H1 (cell line): ENCODE results near the gene CCR2. TPM values are rescaled to one million over a fixed set of nuclear protein-coding genes. Genes with fewer than 3 reads are reported as not detected.

Experiments
- CREB1 ChIP-seq: IDR thresholded peaks from 2 replicates; pipeline ENCODE4 v1.6.1; 2012; ENCODE audit warnings: inconsistent platforms
- polyA plus RNA-seq, 7 experiments: library from polyadenylated mRNA; depleted of rRNA in 3 of 7; stranded (reverse) in 5 of 7; unstranded in 2 of 7; fragments of >200 nt in 5 of 7; fragments of 200-250 nt in 2 of 7; gene quantifications; 1 replicate in 5 of 7; 2 replicates in 1 of 7; 4 replicates in 1 of 7; pipeline versions ENCODE4 v1.2.1 to v1.2.3, GENCODE V29; 2011 to 2013; ENCODE audit warnings: missing spikeins in 2 of 7, mixed read lengths in 2 of 7
- total RNA-seq: library from RNA; stranded (reverse); fragmentation: NEBNext Ultra II Directional; extraction: Animal tissue kit (Norgen Biotek cat#: 25700); gene quantifications from 2 replicates; pipeline ENCODE4 v1.2.1, GENCODE V29; 2021
- TF ChIP-seq, protein P1 (sequence below): fragments of 300-600 bp; sonication (generic); IDR thresholded peaks from 2 replicates; pipeline ENCODE4 v1.7.1; 2012; ENCODE audit warnings: low read length, moderate library complexity, mild to moderate bottlenecking, inconsistent platforms; ENCODE audit not compliant: insufficient replicate concordance

CCR2 gene
- total and polyA plus RNA-seq, 2 of the 8 experiments (the other 6 are each of a cell fraction or from before 2014, with no cell fraction given), result not detected

DNA sequence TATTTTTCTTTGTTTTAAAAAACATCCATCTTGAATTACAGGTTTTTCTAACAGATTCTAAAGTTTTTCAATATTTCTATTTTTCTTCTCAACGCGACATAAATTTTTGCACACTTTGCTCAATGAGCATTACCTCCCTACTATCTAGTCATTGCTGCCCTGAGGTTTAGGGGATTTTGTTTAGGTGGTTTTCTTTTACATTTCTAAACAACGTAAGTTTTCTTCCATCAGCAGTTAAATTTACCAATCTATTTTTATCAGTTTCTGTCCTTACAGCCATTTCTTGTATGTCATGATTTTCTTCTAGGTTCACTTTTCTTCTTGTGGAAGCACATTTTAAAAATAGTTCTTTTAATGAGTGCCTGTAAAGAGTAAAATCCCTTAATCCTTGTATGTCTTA is 49.2 kb upstream of the CCR2 start (continued):
- TF ChIP-seq, protein P1, sequence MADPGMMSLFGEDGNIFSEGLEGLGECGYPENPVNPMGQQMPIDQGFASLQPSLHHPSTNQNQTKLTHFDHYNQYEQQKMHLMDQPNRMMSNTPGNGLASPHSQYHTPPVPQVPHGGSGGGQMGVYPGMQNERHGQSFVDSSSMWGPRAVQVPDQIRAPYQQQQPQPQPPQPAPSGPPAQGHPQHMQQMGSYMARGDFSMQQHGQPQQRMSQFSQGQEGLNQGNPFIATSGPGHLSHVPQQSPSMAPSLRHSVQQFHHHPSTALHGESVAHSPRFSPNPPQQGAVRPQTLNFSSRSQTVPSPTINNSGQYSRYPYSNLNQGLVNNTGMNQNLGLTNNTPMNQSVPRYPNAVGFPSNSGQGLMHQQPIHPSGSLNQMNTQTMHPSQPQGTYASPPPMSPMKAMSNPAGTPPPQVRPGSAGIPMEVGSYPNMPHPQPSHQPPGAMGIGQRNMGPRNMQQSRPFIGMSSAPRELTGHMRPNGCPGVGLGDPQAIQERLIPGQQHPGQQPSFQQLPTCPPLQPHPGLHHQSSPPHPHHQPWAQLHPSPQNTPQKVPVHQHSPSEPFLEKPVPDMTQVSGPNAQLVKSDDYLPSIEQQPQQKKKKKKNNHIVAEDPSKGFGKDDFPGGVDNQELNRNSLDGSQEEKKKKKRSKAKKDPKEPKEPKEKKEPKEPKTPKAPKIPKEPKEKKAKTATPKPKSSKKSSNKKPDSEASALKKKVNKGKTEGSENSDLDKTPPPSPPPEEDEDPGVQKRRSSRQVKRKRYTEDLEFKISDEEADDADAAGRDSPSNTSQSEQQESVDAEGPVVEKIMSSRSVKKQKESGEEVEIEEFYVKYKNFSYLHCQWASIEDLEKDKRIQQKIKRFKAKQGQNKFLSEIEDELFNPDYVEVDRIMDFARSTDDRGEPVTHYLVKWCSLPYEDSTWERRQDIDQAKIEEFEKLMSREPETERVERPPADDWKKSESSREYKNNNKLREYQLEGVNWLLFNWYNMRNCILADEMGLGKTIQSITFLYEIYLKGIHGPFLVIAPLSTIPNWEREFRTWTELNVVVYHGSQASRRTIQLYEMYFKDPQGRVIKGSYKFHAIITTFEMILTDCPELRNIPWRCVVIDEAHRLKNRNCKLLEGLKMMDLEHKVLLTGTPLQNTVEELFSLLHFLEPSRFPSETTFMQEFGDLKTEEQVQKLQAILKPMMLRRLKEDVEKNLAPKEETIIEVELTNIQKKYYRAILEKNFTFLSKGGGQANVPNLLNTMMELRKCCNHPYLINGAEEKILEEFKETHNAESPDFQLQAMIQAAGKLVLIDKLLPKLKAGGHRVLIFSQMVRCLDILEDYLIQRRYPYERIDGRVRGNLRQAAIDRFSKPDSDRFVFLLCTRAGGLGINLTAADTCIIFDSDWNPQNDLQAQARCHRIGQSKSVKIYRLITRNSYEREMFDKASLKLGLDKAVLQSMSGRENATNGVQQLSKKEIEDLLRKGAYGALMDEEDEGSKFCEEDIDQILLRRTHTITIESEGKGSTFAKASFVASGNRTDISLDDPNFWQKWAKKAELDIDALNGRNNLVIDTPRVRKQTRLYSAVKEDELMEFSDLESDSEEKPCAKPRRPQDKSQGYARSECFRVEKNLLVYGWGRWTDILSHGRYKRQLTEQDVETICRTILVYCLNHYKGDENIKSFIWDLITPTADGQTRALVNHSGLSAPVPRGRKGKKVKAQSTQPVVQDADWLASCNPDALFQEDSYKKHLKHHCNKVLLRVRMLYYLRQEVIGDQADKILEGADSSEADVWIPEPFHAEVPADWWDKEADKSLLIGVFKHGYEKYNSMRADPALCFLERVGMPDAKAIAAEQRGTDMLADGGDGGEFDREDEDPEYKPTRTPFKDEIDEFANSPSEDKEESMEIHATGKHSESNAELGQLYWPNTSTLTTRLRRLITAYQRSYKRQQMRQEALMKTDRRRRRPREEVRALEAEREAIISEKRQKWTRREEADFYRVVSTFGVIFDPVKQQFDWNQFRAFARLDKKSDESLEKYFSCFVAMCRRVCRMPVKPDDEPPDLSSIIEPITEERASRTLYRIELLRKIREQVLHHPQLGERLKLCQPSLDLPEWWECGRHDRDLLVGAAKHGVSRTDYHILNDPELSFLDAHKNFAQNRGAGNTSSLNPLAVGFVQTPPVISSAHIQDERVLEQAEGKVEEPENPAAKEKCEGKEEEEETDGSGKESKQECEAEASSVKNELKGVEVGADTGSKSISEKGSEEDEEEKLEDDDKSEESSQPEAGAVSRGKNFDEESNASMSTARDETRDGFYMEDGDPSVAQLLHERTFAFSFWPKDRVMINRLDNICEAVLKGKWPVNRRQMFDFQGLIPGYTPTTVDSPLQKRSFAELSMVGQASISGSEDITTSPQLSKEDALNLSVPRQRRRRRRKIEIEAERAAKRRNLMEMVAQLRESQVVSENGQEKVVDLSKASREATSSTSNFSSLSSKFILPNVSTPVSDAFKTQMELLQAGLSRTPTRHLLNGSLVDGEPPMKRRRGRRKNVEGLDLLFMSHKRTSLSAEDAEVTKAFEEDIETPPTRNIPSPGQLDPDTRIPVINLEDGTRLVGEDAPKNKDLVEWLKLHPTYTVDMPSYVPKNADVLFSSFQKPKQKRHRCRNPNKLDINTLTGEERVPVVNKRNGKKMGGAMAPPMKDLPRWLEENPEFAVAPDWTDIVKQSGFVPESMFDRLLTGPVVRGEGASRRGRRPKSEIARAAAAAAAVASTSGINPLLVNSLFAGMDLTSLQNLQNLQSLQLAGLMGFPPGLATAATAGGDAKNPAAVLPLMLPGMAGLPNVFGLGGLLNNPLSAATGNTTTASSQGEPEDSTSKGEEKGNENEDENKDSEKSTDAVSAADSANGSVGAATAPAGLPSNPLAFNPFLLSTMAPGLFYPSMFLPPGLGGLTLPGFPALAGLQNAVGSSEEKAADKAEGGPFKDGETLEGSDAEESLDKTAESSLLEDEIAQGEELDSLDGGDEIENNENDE, result no peak
- no peak for TF ChIP-seq CREB1
